K562 (cell line): ENCODE measurements around the gene LRRC49. TPM values are rescaled to one million over a fixed set of nuclear protein-coding genes. Genes with fewer than 3 reads are reported as not detected.

Experiments used
- ATAC-seq: fragments of 200-7000 bp; cut with Tn5 transposase; 3 replicates; pipeline ENCODE4 v1.9.1; 2020; ENCODE audit warnings: moderate library complexity
- BruUV-seq: library from RNA; stranded (reverse); fragments of 400-500 nt; replicated peaks from 2 replicates; lab custom pipeline; 2021; lab: Mats Ljungman, UMichigan
- CTCF ChIA-PET: fragments of 300-600 bp; formaldehyde crosslinking; extraction: SDS; loops from one replicate; lab custom pipeline; 2021; ENCODE audit warnings: low intra/inter-chr PET ratio; lab: Yijun Ruan, JAX
- POLR2A ChIA-PET: fragments of 300-600, 350-650 bp; sonication (Branson Sonifier 250); formaldehyde crosslinking; extraction: SDS; loops from one replicate; lab custom pipeline; 2021; ENCODE audit warnings: antibody characterized with exemption, inconsistent platforms; lab: Yijun Ruan, JAX
- DNase-seq, 4 experiments: peaks; one replicate each; pipeline versions ENCODE4 v3.0.0 to v3.0.0-alpha.2; 2011 to 2018; ENCODE audit warnings: low spot score in 3 of 4, mixed read lengths in 3 of 4; ENCODE audit errors: extremely low read depth in 1 of 4
- FAIRE-seq: peaks from 2 replicates; lab custom pipeline; 2011; peaks lifted over from hg19 to GRCh38; lab: Jason Lieb, UNC
- H2AFZ ChIP-seq: 2 replicates; pipeline ENCODE4 v1.6.0; 2011; ENCODE audit warnings: low read depth, low read length, control low read depth, inconsistent platforms
- H3K27ac ChIP-seq: fragments of 200-600 bp; 3 replicates; pipeline ENCODE4 v1.8.0; 2011; ENCODE audit warnings: low read depth, mild to moderate bottlenecking, control low read depth, inconsistent platforms, low read length, moderate library complexity, mixed read lengths; ENCODE audit errors: extremely low read depth
- H3K27me3 ChIP-seq, 2 experiments: fragments of 300-600 bp in 1 of 2; 2 replicates in 1 of 2; 3 replicates in 1 of 2; pipeline versions ENCODE4 v1.6.0 to v1.8.0; 2011; ENCODE audit warnings: inconsistent platforms in 2 of 2, low read length in 2 of 2, mild to moderate bottlenecking in 1 of 2, mixed read lengths in 1 of 2, moderate library complexity in 1 of 2; ENCODE audit not compliant: control insufficient read depth in 2 of 2, insufficient read depth in 2 of 2
- H3K36me3 ChIP-seq: fragments of 300-600 bp; 3 replicates; pipeline ENCODE4 v1.8.0; 2011; ENCODE audit warnings: mild to moderate bottlenecking, low read length, inconsistent platforms; ENCODE audit not compliant: control insufficient read depth, insufficient read depth
- H3K4me1 ChIP-seq, 2 experiments: fragments of 200-600 bp in 1 of 2; replicated peaks in 1 of 2; 2 replicates in 1 of 2; 3 replicates in 1 of 2; pipeline versions ENCODE4 v1.5.1 to v1.8.0; 2011; ENCODE audit warnings: inconsistent platforms in 2 of 2, low read length in 2 of 2, mild to moderate bottlenecking in 1 of 2, mixed read lengths in 1 of 2, moderate library complexity in 1 of 2; ENCODE audit not compliant: control insufficient read depth in 2 of 2, insufficient read depth in 2 of 2
- H3K4me2 ChIP-seq: 2 replicates; pipeline ENCODE4 v1.6.1; 2011; ENCODE audit warnings: low read length, control low read depth, inconsistent platforms, mixed read lengths; ENCODE audit not compliant: insufficient read depth
- H3K4me3 ChIP-seq: fragments of 200-600 bp; sonication (generic), shearing (Covaris generic); 2 replicates; pipeline ENCODE4 v1.5.1; 2016; ENCODE audit warnings: control low read depth, inconsistent platforms
- H3K79me2 ChIP-seq: fragments of 200-600 bp; 3 replicates; pipeline ENCODE4 v1.8.0; 2011; ENCODE audit warnings: low read length, inconsistent platforms; ENCODE audit not compliant: control insufficient read depth, insufficient read depth
- H3K9ac ChIP-seq, 2 experiments: 2 replicates each; pipeline versions ENCODE4 v1.6.0 to v1.6.1; 2011; ENCODE audit warnings: low read depth in 2 of 2, low read length in 2 of 2, control low read depth in 1 of 2, inconsistent platforms in 1 of 2, mild to moderate bottlenecking in 1 of 2, mixed read lengths in 1 of 2; ENCODE audit not compliant: insufficient read depth in 1 of 2
- H3K9me1 ChIP-seq: one replicate; pipeline ENCODE4 v1.6.0; 2011; ENCODE audit warnings: inconsistent platforms, mild to moderate bottlenecking, low read length, moderate library complexity; ENCODE audit not compliant: control insufficient read depth, insufficient read depth
- H3K9me3 ChIP-seq: replicated peaks from 2 replicates; pipeline ENCODE4 v1.5.1; 2011; ENCODE audit warnings: low read depth, low read length, inconsistent platforms; ENCODE audit not compliant: control insufficient read depth, insufficient read depth
- H4K20me1 ChIP-seq: replicated peaks from 2 replicates; pipeline ENCODE4 v1.6.1; 2011; ENCODE audit warnings: low read length, inconsistent platforms, mixed read lengths; ENCODE audit not compliant: control insufficient read depth, insufficient read depth
- DPF2 ChIP-seq: fragments of 450-650 bp; IDR thresholded peaks from 2 replicates; pipeline ENCODE4 v1.6.1; 2016
- FOSL1 ChIP-seq: fragments of 200-800 bp; sonication (Bioruptor generic); conservative IDR thresholded peaks from 2 replicates; pipeline ENCODE4 v1.6.1; 2016; ENCODE audit warnings: missing genetic modification characterization, missing compliant biosample characterization
- FOXK1 ChIP-seq: sonication (generic); formaldehyde crosslinking; IDR thresholded peaks from 2 replicates; pipeline ENCODE4 v1.8.0; 2022; ENCODE audit warnings: missing genetic modification reagents, mild to moderate bottlenecking, borderline replicate concordance
- NEUROD1 ChIP-seq: fragments of 150-350 bp; IDR thresholded peaks from 2 replicates; pipeline ENCODE4 v1.6.1; 2014; ENCODE audit warnings: borderline replicate concordance, low read length, low read depth; ENCODE audit not compliant: partially characterized antibody
- SIN3B ChIP-seq: fragments of 450-650 bp; IDR thresholded peaks from 2 replicates; pipeline ENCODE4 v1.6.1; 2017; ENCODE audit warnings: low read depth, mild to moderate bottlenecking, moderate library complexity
- ZNF121 ChIP-seq: sonication (generic); formaldehyde crosslinking; conservative IDR thresholded peaks from 2 replicates; pipeline ENCODE4 v1.8.0; 2022; ENCODE audit warnings: missing genetic modification reagents
- WGBS: fragments of 100-300 bp; shearing (Covaris generic); methylation state at CpG from one replicate; pipeline ENCODE4 v1.1.6; 2016; ENCODE audit warnings: low coverage, mixed read lengths; ENCODE audit not compliant: insufficient coverage; ENCODE audit errors: missing lambda C conversion rate; 5-methylcytosine and 5-hydroxymethylcytosine counted together
- in situ Hi-C: fragments of 300-500 bp; cut with MboI; formaldehyde crosslinking; loops from 4 replicates; pipeline ENCODE4 v1.15.0; 2018; ENCODE audit warnings: inconsistent platforms, mixed read lengths
- intact Hi-C: fragments of 100-400 bp; cut with micrococcal nuclease; formaldehyde crosslinking; loops from 2 replicates; pipeline ENCODE4 v1.14.2; 2022
- polyA plus RNA-seq, 8 experiments: library from polyadenylated mRNA; depleted of rRNA in 4 of 8; stranded (reverse) in 5 of 8; unstranded in 3 of 8; fragments of >200 nt; fragmentation: Nextera tagmentation in 2 of 8; fragmentation: Illumina TruSeq in 1 of 8; extraction: Ambion mirVana in 2 of 8; extraction: Trizol in 1 of 8; gene quantifications; 2 replicates each; pipeline versions ENCODE4 v1.2.1 to v1.2.3, GENCODE V29; 2011 to 2014; ENCODE audit warnings: inconsistent platforms in 1 of 8, missing spikeins in 1 of 8
- total RNA-seq, 7 experiments: library from RNA; depleted of rRNA in 6 of 7; stranded (reverse); fragments of >200 nt in 6 of 7; fragmentation: Illumina TruSeq in 2 of 7; extraction: Trizol in 2 of 7; gene quantifications; 2 replicates each; pipeline versions ENCODE4 v1.2.1 to v1.2.3, GENCODE V29; 2011 to 2021; ENCODE audit warnings: low replicate concordance in 1 of 7
- TF ChIP-seq, protein P1 (sequence below): fragments of 450-650 bp; conservative IDR thresholded peaks from 2 replicates; pipeline ENCODE4 v1.6.1; 2016; ENCODE audit warnings: missing genetic modification characterization, low read depth, mild to moderate bottlenecking, missing compliant biosample characterization, moderate library complexity

Gene LRRC49
- total and polyA plus RNA-seq, 9 of the 15 experiments (the other 6 are each of a cell fraction or from before 2014, with no cell fraction given) = 0.32 TPM; not detected in 8

DNA sequence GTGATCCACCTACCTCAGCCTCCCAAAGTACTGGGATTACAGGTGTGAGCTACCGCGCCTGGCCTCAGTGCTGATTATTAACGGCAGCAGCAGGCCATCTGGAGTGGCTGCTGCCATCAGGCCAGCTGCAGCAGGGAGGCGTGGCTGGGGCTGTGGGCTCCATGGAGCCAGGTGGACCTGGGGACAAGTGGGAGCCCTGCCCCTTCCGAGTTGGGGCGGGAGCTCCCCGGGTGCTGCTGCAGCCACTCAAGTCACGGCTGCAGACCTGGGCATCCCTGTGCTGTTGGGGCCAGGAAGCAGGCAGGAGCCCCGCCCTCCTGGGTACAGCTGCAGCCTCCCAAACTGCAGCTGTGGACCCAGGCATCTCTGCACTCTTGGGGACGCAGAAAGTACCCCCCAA, 23.9 kb downstream of the LRRC49 start:
- Histone ChIP-seq H3K9me1 (no peaks in the 10 kb centered on the region), H4K20me1 (no peaks in the 10 kb centered on the region), H3K27ac (no peak overlapping the region), H3K4me2 (no peak overlapping the region), H3K9ac (no peak overlapping the region), H3K4me3 (no peak overlapping the region), H3K79me2 (no peaks in the 10 kb centered on the region), H3K9me3 (no peaks in the 10 kb centered on the region), H3K36me3 (no peaks in the 10 kb centered on the region), H2AFZ (no peak overlapping the region), H3K27me3 (no peaks in the 10 kb centered on the region), H3K4me1 (no peaks in the 10 kb centered on the region)
- ChIA-PET POLR2A (no interaction called here), CTCF (no interaction called here)
- intact Hi-C loops = no loop called here
- BruUV-seq = no TSS peak
- FAIRE-seq (no peak), DNase-seq (no peak), ATAC-seq (no peak)
- WGBS = 2% methylated on average over 8 of the region's 10 CpGs
- TF ChIP-seq NEUROD1 = no peak
- TF ChIP-seq DPF2 = no peak
- TF ChIP-seq SIN3B = no peak
- TF ChIP-seq FOXK1 (CRISPR knock-in tag) = no peak
- TF ChIP-seq, protein P1, sequence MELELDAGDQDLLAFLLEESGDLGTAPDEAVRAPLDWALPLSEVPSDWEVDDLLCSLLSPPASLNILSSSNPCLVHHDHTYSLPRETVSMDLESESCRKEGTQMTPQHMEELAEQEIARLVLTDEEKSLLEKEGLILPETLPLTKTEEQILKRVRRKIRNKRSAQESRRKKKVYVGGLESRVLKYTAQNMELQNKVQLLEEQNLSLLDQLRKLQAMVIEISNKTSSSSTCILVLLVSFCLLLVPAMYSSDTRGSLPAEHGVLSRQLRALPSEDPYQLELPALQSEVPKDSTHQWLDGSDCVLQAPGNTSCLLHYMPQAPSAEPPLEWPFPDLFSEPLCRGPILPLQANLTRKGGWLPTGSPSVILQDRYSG (tag) = no peak
- TF ChIP-seq FOSL1 (tag) = no peak
- TF ChIP-seq ZNF121 (CRISPR knock-in tag) = no peak
- in situ Hi-C loops = no loop called here
